ENCODE results near the gene PDGFC.

DNA sequence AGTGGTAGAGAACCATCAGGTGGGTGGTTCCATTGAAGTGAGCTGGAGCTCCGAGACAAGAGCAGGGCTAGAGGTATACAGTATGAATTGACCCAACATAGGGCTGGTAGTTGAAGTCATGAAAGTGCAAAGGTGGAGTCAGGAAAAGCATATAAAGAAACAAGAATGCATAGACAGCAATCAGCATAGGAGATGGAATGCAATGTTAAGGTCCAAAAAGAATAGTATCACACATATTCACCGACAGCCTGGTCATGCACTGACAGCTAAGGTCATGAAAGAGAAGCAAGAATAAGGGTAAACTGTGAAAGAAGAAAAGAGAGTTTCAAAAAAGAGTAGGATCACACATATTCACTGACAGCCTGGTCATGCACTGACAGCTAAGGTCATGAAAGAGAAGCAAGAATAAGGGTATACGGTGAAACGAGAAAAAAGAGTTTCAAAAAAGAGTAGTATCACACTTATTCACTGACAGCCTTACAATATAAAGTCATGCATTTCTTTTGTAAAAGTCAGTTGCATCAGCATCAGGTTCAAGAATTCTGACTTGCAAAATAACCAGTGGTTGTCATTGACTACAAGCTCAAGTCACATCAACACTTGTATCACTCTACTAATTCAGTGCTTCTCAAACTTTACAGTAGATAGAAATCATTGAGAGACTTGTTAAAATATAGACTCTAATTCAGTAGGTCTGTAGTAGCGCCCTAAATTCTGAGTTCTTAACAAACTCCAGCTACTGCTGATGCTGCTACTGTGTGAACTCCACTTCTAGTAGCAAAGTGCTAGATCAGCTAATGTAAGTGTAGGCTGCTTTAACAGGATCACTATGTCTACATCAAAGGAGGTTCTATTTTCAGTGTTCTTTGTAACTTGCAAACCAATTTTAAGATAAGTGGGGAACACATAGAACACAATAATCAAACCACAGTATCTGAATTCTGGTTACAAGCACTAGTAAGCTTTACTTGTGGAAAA lies 221.9 kb downstream of the PDGFC start:
- TF ChIP-seq EZH2phosphoT487 (IDR thresholded peaks at IDR 0.05; ENCODE audit: low read length) (no peak), EZH2 (optimal IDR thresholded peaks at IDR 0.05; ENCODE audit: low read depth, low read length) (no peak)
- TF ChIP-seq, protein P1, sequence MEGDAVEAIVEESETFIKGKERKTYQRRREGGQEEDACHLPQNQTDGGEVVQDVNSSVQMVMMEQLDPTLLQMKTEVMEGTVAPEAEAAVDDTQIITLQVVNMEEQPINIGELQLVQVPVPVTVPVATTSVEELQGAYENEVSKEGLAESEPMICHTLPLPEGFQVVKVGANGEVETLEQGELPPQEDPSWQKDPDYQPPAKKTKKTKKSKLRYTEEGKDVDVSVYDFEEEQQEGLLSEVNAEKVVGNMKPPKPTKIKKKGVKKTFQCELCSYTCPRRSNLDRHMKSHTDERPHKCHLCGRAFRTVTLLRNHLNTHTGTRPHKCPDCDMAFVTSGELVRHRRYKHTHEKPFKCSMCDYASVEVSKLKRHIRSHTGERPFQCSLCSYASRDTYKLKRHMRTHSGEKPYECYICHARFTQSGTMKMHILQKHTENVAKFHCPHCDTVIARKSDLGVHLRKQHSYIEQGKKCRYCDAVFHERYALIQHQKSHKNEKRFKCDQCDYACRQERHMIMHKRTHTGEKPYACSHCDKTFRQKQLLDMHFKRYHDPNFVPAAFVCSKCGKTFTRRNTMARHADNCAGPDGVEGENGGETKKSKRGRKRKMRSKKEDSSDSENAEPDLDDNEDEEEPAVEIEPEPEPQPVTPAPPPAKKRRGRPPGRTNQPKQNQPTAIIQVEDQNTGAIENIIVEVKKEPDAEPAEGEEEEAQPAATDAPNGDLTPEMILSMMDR (IDR thresholded peaks at IDR 0.05; ENCODE audit: low read length) = no peak

Data from MM.1S (cell line).